Kidney (tissue), 14 donors: Measurements from ENCODE around the gene BACE2. TPM values are rescaled to one million over a fixed set of nuclear protein-coding genes. Genes with fewer than 3 reads are reported as not detected.

Experiments used
- DNase-seq, 5 donors: peaks; one replicate each; pipeline ENCODE4 v3.0.0-alpha.2; 2013 to 2020
- FAIRE-seq: peaks from 2 replicates; lab custom pipeline; 2012; peaks lifted over from hg19 to GRCh38; lab: Jason Lieb, UNC
- H3K27ac ChIP-seq, 2 donors: one replicate each; pipeline ENCODE4 v1.7.0; 2013; ENCODE audit warnings: low read depth in 2 of 2, low read length in 2 of 2, inconsistent platforms in 1 of 2
- H3K27me3 ChIP-seq: one replicate; pipeline ENCODE4 v1.7.1; 2013; ENCODE audit warnings: low read length, inconsistent platforms; ENCODE audit not compliant: control insufficient read depth, insufficient read depth
- H3K36me3 ChIP-seq, 3 donors: one replicate each; pipeline versions ENCODE4 v1.7.0 to v1.7.1; 2013; ENCODE audit warnings: low read length in 3 of 3, control low read depth in 1 of 3, inconsistent platforms in 1 of 3; ENCODE audit not compliant: insufficient read depth in 3 of 3, control insufficient read depth in 2 of 3
- H3K4me1 ChIP-seq, 3 donors: one replicate each; pipeline versions ENCODE4 v1.7.0 to v1.7.1; 2013; ENCODE audit warnings: low read length in 3 of 3, inconsistent platforms in 1 of 3, low read depth in 1 of 3; ENCODE audit not compliant: control insufficient read depth in 2 of 3, insufficient read depth in 2 of 3
- H3K4me3 ChIP-seq, 3 donors: one replicate each; pipeline versions ENCODE4 v1.7.0 to v1.8.1; 2013; ENCODE audit warnings: low read length in 3 of 3, control low read depth in 1 of 3, inconsistent platforms in 1 of 3
- H3K9ac ChIP-seq, 3 donors: one replicate each; pipeline versions ENCODE4 v1.7.0 to v1.7.1; 2013; ENCODE audit warnings: low read length in 3 of 3, control low read depth in 1 of 3, inconsistent platforms in 1 of 3
- H3K9me3 ChIP-seq, 3 donors: one replicate each; pipeline versions ENCODE4 v1.7.0 to v1.7.1; 2013; ENCODE audit warnings: low read length in 3 of 3, control low read depth in 1 of 3, inconsistent platforms in 1 of 3; ENCODE audit not compliant: control insufficient read depth in 2 of 3, insufficient read depth in 1 of 3
- CTCF ChIP-seq: IDR thresholded peaks from 3 replicates; pipeline ENCODE4 v1.5.1; 2012; ENCODE audit warnings: mild to moderate bottlenecking, moderate library complexity, borderline replicate concordance; ENCODE audit not compliant: insufficient read depth; ENCODE audit errors: extremely low read depth
- intact Hi-C: fragments of 100-400 bp; cut with DNase I; formaldehyde crosslinking; loops from one replicate; pipeline ENCODE4 v1.11.1; 2022
- polyA plus RNA-seq: library from polyadenylated mRNA; stranded (reverse); fragments of 350-450 nt; fragmentation: Illumina TruSeq; extraction: RNeasy Lipid Tissue Mini Kit (QIAGEN cat#74804); gene quantifications from one replicate; pipeline ENCODE4 v1.2.3, GENCODE V29; 2014; ENCODE audit warnings: low read depth, low replicate concordance; ENCODE audit not compliant: insufficient read depth
- total RNA-seq: library from RNA; stranded (reverse); fragmentation: NEBNext Ultra II Directional; extraction: Animal tissue kit (Norgen Biotek cat#: 25700); gene quantifications from one replicate; pipeline ENCODE4 v1.2.1, GENCODE V29; 2021
- donor health status: control.
- donor health status: control.
- donor health status: control.
- donor health status: control.
- donor health status: control.
- donor health status: DM: yes; HTN: yes; CAD: no.
- donor health status: Normal renal cell carcinoma (clear cell type).

BACE2 gene
- total and polyA plus RNA-seq, 2 donors from 2014 or later, result 55.5 to 65.7 TPM

GRCh38 chr21:41121785-41122415 lies 46.1 kb upstream of the BACE2 start:
- TF ChIP-seq CTCF, result peak; percentile 82
- H3K27me3 ChIP-seq, result no peaks in the 10 kb centered on the region
- H3K4me1 ChIP-seq, result no peaks in the 10 kb centered on the region
- DNase-seq, result peak; percentile 82 to 91 (median 89)
- no peak overlapping the region for H3K9ac ChIP-seq
- H3K27ac ChIP-seq, result no peak overlapping the region
- no peak for FAIRE-seq
- intact Hi-C loops, result no loop called here
- no peaks in the 10 kb centered on the region for H3K9me3 ChIP-seq
- H3K36me3 ChIP-seq, result no peaks in the 10 kb centered on the region
- no peak overlapping the region for H3K4me3 ChIP-seq

- FAIRE-seq, result no peak
Observed at GRCh38 chr21:41124641-41125201, 43.2 kb upstream of the BACE2 start.

GRCh38 chr21:41128981-41129380 lies 39.0 kb upstream of the BACE2 start:
- DNase-seq (no peak), FAIRE-seq (no peak)
- Histone ChIP-seq H3K4me3 (no peak overlapping the region), H3K27ac (no peak overlapping the region), H3K4me1 (no peaks in the 10 kb centered on the region), H3K36me3 (no peaks in the 10 kb centered on the region), H3K27me3 (no peaks in the 10 kb centered on the region), H3K9me3 (no peaks in the 10 kb centered on the region), H3K9ac (no peak overlapping the region)
- intact Hi-C loops, result no loop called here
- TF ChIP-seq CTCF, result no peak

More at GRCh38 chr21:41124641-41125201, 43.2 kb upstream of the BACE2 start:
- Histone ChIP-seq H3K4me1 (no peaks in the 10 kb centered on the region), H3K27ac (peak overlapping the region in 1 of 2 donors; percentile 1), H3K9me3 (no peaks in the 10 kb centered on the region), H3K36me3 (no peaks in the 10 kb centered on the region), H3K4me3 (no peak overlapping the region), H3K9ac (no peak overlapping the region), H3K27me3 (no peaks in the 10 kb centered on the region)
- DNase-seq, result peak in 1 of 5 donors; percentile 9
- TF ChIP-seq CTCF, result no peak
- intact Hi-C loops, result no loop called here

GRCh38 chr21:41130883-41131282 lies 37.1 kb upstream of the BACE2 start:
- TF ChIP-seq CTCF, result no peak
- H3K9me3 ChIP-seq, result no peaks in the 10 kb centered on the region
- H3K27me3 ChIP-seq, result no peaks in the 10 kb centered on the region
- H3K27ac ChIP-seq, result no peak overlapping the region
- DNase-seq, result peak in 1 of 5 donors; percentile 7
- H3K4me1 ChIP-seq, result no peaks in the 10 kb centered on the region
- no peak for FAIRE-seq
- H3K9ac ChIP-seq, result no peak overlapping the region
- no peaks in the 10 kb centered on the region for H3K36me3 ChIP-seq
- H3K4me3 ChIP-seq, result no peak overlapping the region
- intact Hi-C loops, result no loop called here
